ENCODE results near the gene ADAR. TPM values are rescaled to one million over a fixed set of nuclear protein-coding genes. Genes with fewer than 3 reads are reported as not detected.

Gene ADAR
- total and polyA plus RNA-seq, 5 donors from 2014 or later = 94.6 to 264 (median 110) TPM

- H3K27ac ChIP-seq (ENCODE audit: insufficient read depth, low read length, poor library complexity, severe bottlenecking) = no peak overlapping the region
- Mint-ChIP-seq H3K27ac (no peak overlapping the region), H3K4me3 (no peak overlapping the region), H3K4me1 (peaks cover 7 to 47% (median 30%) of the 10 kb centered on the region in 4 donors), H3K27me3 (no peaks in the 10 kb centered on the region), H3K36me3 (peaks cover 56% of the 10 kb centered on the region), H3K9me3 (no peaks in the 10 kb centered on the region)
- H3K4me1 ChIP-seq (ENCODE audit: control insufficient read depth, insufficient read depth, low read length, poor library complexity, severe bottlenecking) = peaks cover 4% of the 10 kb centered on the region
- DNase-seq = no peak
- H3K27me3 ChIP-seq (ENCODE audit: control insufficient read depth, insufficient read depth, low read length) = no peaks in the 10 kb centered on the region
- no peaks in the 10 kb centered on the region for H3K9me3 ChIP-seq (ENCODE audit: control insufficient read depth in 2 of 2, low read length in 2 of 2)
- peaks cover 77% of the 10 kb centered on the region for H3K36me3 ChIP-seq (ENCODE audit: control insufficient read depth, insufficient read depth, low read length)
- no peak overlapping the region for H3K4me3 ChIP-seq (ENCODE audit: low read depth, low read length)
- ATAC-seq (ENCODE audit: low read depth in 2 of 2) = no peak
Observed at GRCh38 chr1:154551474-154551873, 56.5 kb downstream of the ADAR start.

- Histone ChIP-seq H3K36me3 (ENCODE audit: control insufficient read depth, insufficient read depth, low read length) (peaks cover 72% of the 10 kb centered on the region), H3K27me3 (ENCODE audit: control insufficient read depth, insufficient read depth, low read length) (no peaks in the 10 kb centered on the region), H3K4me3 (ENCODE audit: low read depth, low read length) (no peak overlapping the region), H3K9me3 (ENCODE audit: control insufficient read depth in 2 of 2, low read length in 2 of 2) (no peaks in the 10 kb centered on the region), H3K4me1 (ENCODE audit: control insufficient read depth, insufficient read depth, low read length, poor library complexity, severe bottlenecking) (no peaks in the 10 kb centered on the region), H3K27ac (ENCODE audit: insufficient read depth, low read length, poor library complexity, severe bottlenecking) (no peak overlapping the region)
- H3K36me3 Mint-ChIP-seq = peaks cover 48% of the 10 kb centered on the region
- H3K9me3 Mint-ChIP-seq = no peaks in the 10 kb centered on the region
- peak overlapping the region in 1 of 3 donors; percentile 34 for H3K27ac Mint-ChIP-seq
- peaks cover 10 to 40% (median 22%) of the 10 kb centered on the region in 4 donors for H3K4me1 Mint-ChIP-seq
- H3K27me3 Mint-ChIP-seq = no peaks in the 10 kb centered on the region
- DNase-seq (no peak), ATAC-seq (ENCODE audit: low read depth in 2 of 2) (no peak)
- peak overlapping the region in 2 of 4 donors; percentile 3 to 78 for H3K4me3 Mint-ChIP-seq
Observed at GRCh38 chr1:154550657-154551056, 57.3 kb downstream of the ADAR start.

GRCh38 chr1:154550070-154550469, 57.9 kb downstream of the ADAR start:
- no peak overlapping the region for H3K27ac ChIP-seq (ENCODE audit: insufficient read depth, low read length, poor library complexity, severe bottlenecking)
- Mint-ChIP-seq H3K27me3 (no peaks in the 10 kb centered on the region), H3K27ac (peak overlapping the region in 1 of 3 donors; percentile 42), H3K36me3 (peaks cover 42% of the 10 kb centered on the region), H3K4me3 (peak overlapping the region in 1 of 4 donors; percentile 3), H3K9me3 (no peaks in the 10 kb centered on the region), H3K4me1 (peaks cover 7 to 34% (median 20%) of the 10 kb centered on the region in 4 donors)
- no peaks in the 10 kb centered on the region for H3K27me3 ChIP-seq (ENCODE audit: control insufficient read depth, insufficient read depth, low read length)
- peaks cover 66% of the 10 kb centered on the region for H3K36me3 ChIP-seq (ENCODE audit: control insufficient read depth, insufficient read depth, low read length)
- H3K9me3 ChIP-seq (ENCODE audit: control insufficient read depth in 2 of 2, low read length in 2 of 2) = no peaks in the 10 kb centered on the region
- no peaks in the 10 kb centered on the region for H3K4me1 ChIP-seq (ENCODE audit: control insufficient read depth, insufficient read depth, low read length, poor library complexity, severe bottlenecking)
- ATAC-seq (ENCODE audit: low read depth in 2 of 2) (no peak), DNase-seq (no peak)
- H3K4me3 ChIP-seq (ENCODE audit: low read depth, low read length) = no peak overlapping the region

- Histone ChIP-seq H3K36me3 (ENCODE audit: control insufficient read depth, insufficient read depth, low read length) (peaks cover 58% of the 10 kb centered on the region), H3K27ac (ENCODE audit: insufficient read depth, low read length, poor library complexity, severe bottlenecking) (no peak overlapping the region), H3K4me1 (ENCODE audit: control insufficient read depth, insufficient read depth, low read length, poor library complexity, severe bottlenecking) (no peaks in the 10 kb centered on the region), H3K4me3 (ENCODE audit: low read depth, low read length) (no peak overlapping the region), H3K27me3 (ENCODE audit: control insufficient read depth, insufficient read depth, low read length) (no peaks in the 10 kb centered on the region), H3K9me3 (ENCODE audit: control insufficient read depth in 2 of 2, low read length in 2 of 2) (no peaks in the 10 kb centered on the region)
- no peak for ATAC-seq (ENCODE audit: low read depth in 2 of 2)
- Mint-ChIP-seq H3K27me3 (no peaks in the 10 kb centered on the region), H3K36me3 (peaks cover 35% of the 10 kb centered on the region), H3K4me3 (peak overlapping the region in 1 of 4 donors; percentile 22), H3K4me1 (peaks cover 5 to 28% (median 18%) of the 10 kb centered on the region in 4 donors), H3K9me3 (no peaks in the 10 kb centered on the region), H3K27ac (peak overlapping the region in 2 of 3 donors; percentile 62 to 65)
- no peak for DNase-seq
Observed at GRCh38 chr1:154549202-154549770, 58.7 kb downstream of the ADAR start.

- no peak for DNase-seq
- peaks cover 24% of the 10 kb centered on the region for H3K36me3 Mint-ChIP-seq
- H3K27me3 Mint-ChIP-seq = peaks cover 4% of the 10 kb centered on the region
- peak overlapping the region in 1 of 3 donors; percentile 31 for H3K27ac Mint-ChIP-seq
- no peak overlapping the region for H3K4me3 ChIP-seq (ENCODE audit: low read depth, low read length)
- H3K4me1 Mint-ChIP-seq = peaks cover 5 to 28% (median 12%) of the 10 kb centered on the region in 4 donors
- no peak overlapping the region for H3K4me3 Mint-ChIP-seq
- peaks cover 46% of the 10 kb centered on the region for H3K36me3 ChIP-seq (ENCODE audit: control insufficient read depth, insufficient read depth, low read length)
- H3K27ac ChIP-seq (ENCODE audit: insufficient read depth, low read length, poor library complexity, severe bottlenecking) = no peak overlapping the region
- no peaks in the 10 kb centered on the region for H3K4me1 ChIP-seq (ENCODE audit: control insufficient read depth, insufficient read depth, low read length, poor library complexity, severe bottlenecking)
- H3K27me3 ChIP-seq (ENCODE audit: control insufficient read depth, insufficient read depth, low read length) = no peaks in the 10 kb centered on the region
- ATAC-seq (ENCODE audit: low read depth in 2 of 2) = no peak
- no peaks in the 10 kb centered on the region for H3K9me3 ChIP-seq (ENCODE audit: control insufficient read depth in 2 of 2, low read length in 2 of 2)
- H3K9me3 Mint-ChIP-seq = no peaks in the 10 kb centered on the region
Observed at GRCh38 chr1:154548028-154548427, 60.0 kb downstream of the ADAR start.

- H3K27ac Mint-ChIP-seq = peak overlapping the region in 2 of 3 donors; percentile 31 to 69
- Histone ChIP-seq H3K9me3 (ENCODE audit: control insufficient read depth in 2 of 2, low read length in 2 of 2) (no peaks in the 10 kb centered on the region), H3K27ac (ENCODE audit: insufficient read depth, low read length, poor library complexity, severe bottlenecking) (no peak overlapping the region), H3K27me3 (ENCODE audit: control insufficient read depth, insufficient read depth, low read length) (no peaks in the 10 kb centered on the region), H3K36me3 (ENCODE audit: control insufficient read depth, insufficient read depth, low read length) (peaks cover 38% of the 10 kb centered on the region), H3K4me1 (ENCODE audit: control insufficient read depth, insufficient read depth, low read length, poor library complexity, severe bottlenecking) (no peaks in the 10 kb centered on the region), H3K4me3 (ENCODE audit: low read depth, low read length) (no peak overlapping the region)
- peaks cover 4% of the 10 kb centered on the region for H3K27me3 Mint-ChIP-seq
- peaks cover 5 to 28% (median 12%) of the 10 kb centered on the region in 4 donors for H3K4me1 Mint-ChIP-seq
- no peak for ATAC-seq (ENCODE audit: low read depth in 2 of 2)
- DNase-seq = no peak
- no peak overlapping the region for H3K4me3 Mint-ChIP-seq
- peaks cover 19% of the 10 kb centered on the region for H3K36me3 Mint-ChIP-seq
- H3K9me3 Mint-ChIP-seq = no peaks in the 10 kb centered on the region
Observed at GRCh38 chr1:154547105-154547732, 60.8 kb downstream of the ADAR start.

GRCh38 chr1:154546264-154547063, 61.5 kb downstream of the ADAR start:
- no peaks in the 10 kb centered on the region for H3K27me3 ChIP-seq (ENCODE audit: control insufficient read depth, insufficient read depth, low read length)
- peaks cover 31% of the 10 kb centered on the region for H3K36me3 ChIP-seq (ENCODE audit: control insufficient read depth, insufficient read depth, low read length)
- Mint-ChIP-seq H3K4me3 (no peak overlapping the region), H3K4me1 (peaks cover 5 to 30% (median 12%) of the 10 kb centered on the region in 4 donors), H3K27ac (peak overlapping the region in 1 of 3 donors; percentile 65), H3K27me3 (peaks cover 4% of the 10 kb centered on the region), H3K9me3 (no peaks in the 10 kb centered on the region), H3K36me3 (peaks cover 19% of the 10 kb centered on the region)
- ATAC-seq (ENCODE audit: low read depth in 2 of 2) (peak; percentile 62 to 69), DNase-seq (peak; percentile 16 to 62 (median 41))
- no peak overlapping the region for H3K27ac ChIP-seq (ENCODE audit: insufficient read depth, low read length, poor library complexity, severe bottlenecking)
- H3K4me3 ChIP-seq (ENCODE audit: low read depth, low read length) = no peak overlapping the region
- H3K4me1 ChIP-seq (ENCODE audit: control insufficient read depth, insufficient read depth, low read length, poor library complexity, severe bottlenecking) = no peaks in the 10 kb centered on the region
- no peaks in the 10 kb centered on the region for H3K9me3 ChIP-seq (ENCODE audit: control insufficient read depth in 2 of 2, low read length in 2 of 2)

Measured in CD4-positive, CD25-positive, alpha-beta regulatory T cell (primary cell).